ENCODE data around the gene CEP162.
"Not testable (repeated sequence)": the region's sequence is repeated elsewhere in the genome, so short reads cannot be mapped to it uniquely, and the experiment has no call there.

Gene CEP162

GRCh38 chr6:84244416-84245081 is 17.1 kb upstream of the CEP162 start:
- H3K36me3 ChIP-seq (ENCODE audit: control insufficient read depth in 2 of 2, insufficient read depth in 1 of 2, low read length in 2 of 2); POLR2A ChIA-PET; H3K4me1 ChIP-seq (ENCODE audit: control insufficient read depth, insufficient read depth, low read length); H3K9me3 ChIP-seq (ENCODE audit: control insufficient read depth, insufficient read depth, low read depth, low read length); CTCF ChIA-PET; H3K4me3 ChIP-seq (ENCODE audit: low read depth, low read length); H3K27ac ChIP-seq (ENCODE audit: extremely low read depth, low read depth, low read length): not testable (repeated sequence)

- no peaks in the 10 kb centered on the region for H3K9me3 ChIP-seq (ENCODE audit: control insufficient read depth, insufficient read depth, low read depth, low read length)
- H3K27ac ChIP-seq (ENCODE audit: extremely low read depth, low read depth, low read length), result no peak overlapping the region
- no peaks in the 10 kb centered on the region for H3K36me3 ChIP-seq (ENCODE audit: control insufficient read depth in 2 of 2, insufficient read depth in 1 of 2, low read length in 2 of 2)
- CTCF ChIA-PET, result interaction anchor here (0.7 to 1.3 kb wide), 3 partner anchors 15 to 1080 kb away, joined by 3 to 7 read pairs (median 5); partner anchors contain the start of gene CEP162
- TF ChIP-seq CTCF (tag by site-specific recombination; IDR thresholded peaks at IDR 0.05) (0 out of 2 replicates have a peak, but pooled peaks have one; percentile 11), SP7 (tag by site-specific recombination; IDR thresholded peaks at IDR 0.05) (no peak), ZNF654 (tag by site-specific recombination; IDR thresholded peaks at IDR 0.05; ENCODE audit: low read depth) (0 out of 2 replicates have a peak, but pooled peaks have one; percentile 3)
- POLR2A ChIA-PET, result no interaction called here
- no peaks in the 10 kb centered on the region for H3K4me1 ChIP-seq (ENCODE audit: control insufficient read depth, insufficient read depth, low read length)
- H3K4me3 ChIP-seq (ENCODE audit: low read depth, low read length), result no peak overlapping the region
Measured at GRCh38 chr6:84243240-84243639, 15.8 kb upstream of the CEP162 start.

GRCh38 chr6:84242265-84242664 is 14.8 kb upstream of the CEP162 start:
- CTCF ChIA-PET, result interaction anchor here (0.7 to 1.3 kb wide), 3 partner anchors 9 to 14 kb away, joined by 5 to 7 read pairs (median 5); partner anchors contain the start of gene CEP162
- no peak for TF ChIP-seq ZNF48 (tag by site-specific recombination; IDR thresholded peaks at IDR 0.05)
- Histone ChIP-seq H3K9me3 (ENCODE audit: control insufficient read depth, insufficient read depth, low read depth, low read length) (no peaks in the 10 kb centered on the region), H3K4me3 (ENCODE audit: low read depth, low read length) (no peak overlapping the region), H3K27ac (ENCODE audit: extremely low read depth, low read depth, low read length) (no peak overlapping the region), H3K4me1 (ENCODE audit: control insufficient read depth, insufficient read depth, low read length) (no peaks in the 10 kb centered on the region), H3K36me3 (ENCODE audit: control insufficient read depth in 2 of 2, insufficient read depth in 1 of 2, low read length in 2 of 2) (no peaks in the 10 kb centered on the region)
- POLR2A ChIA-PET, result no interaction called here

- H3K9me3 ChIP-seq (ENCODE audit: control insufficient read depth, insufficient read depth, low read depth, low read length), result no peaks in the 10 kb centered on the region
- H3K4me3 ChIP-seq (ENCODE audit: low read depth, low read length), result peak overlapping the region; percentile 94
- H3K4me1 ChIP-seq (ENCODE audit: control insufficient read depth, insufficient read depth, low read length), result no peaks in the 10 kb centered on the region
- no peak overlapping the region for H3K27ac ChIP-seq (ENCODE audit: extremely low read depth, low read depth, low read length)
- POLR2A ChIA-PET, result interaction anchor here (0.8 to 0.9 kb wide), 2 partner anchors 15 to 342 kb away, joined by 3 read pairs; no protein-coding TSS in a partner anchor
- CTCF ChIA-PET, result interaction anchor here (0.6 to 3.1 kb wide), 19 partner anchors 8 to 1095 kb away, joined by 3 to 17 read pairs (median 4); no protein-coding TSS in a partner anchor
- H3K36me3 ChIP-seq (ENCODE audit: control insufficient read depth in 2 of 2, insufficient read depth in 1 of 2, low read length in 2 of 2), result peaks cover 0 to 10% of the 10 kb centered on the region in 2 experiments; a peak in 1 of 3 replicates
- TF ChIP-seq ZNF394 (tag by site-specific recombination; IDR thresholded peaks at IDR 0.05; ENCODE audit: borderline replicate concordance) (no peak), ZSCAN30 (tag by site-specific recombination; IDR thresholded peaks at IDR 0.05) (peak; percentile 6; the same call in 1 of the 2 replicates)
Measured at GRCh38 chr6:84228198-84228543, 728 bp upstream of the CEP162 start.

- H3K27ac ChIP-seq (ENCODE audit: extremely low read depth, low read depth, low read length), result no peak overlapping the region
- POLR2A ChIA-PET, result interaction anchor here (0.6 to 2.0 kb wide), 2 partner anchors 368 to 518 kb away, joined by 3 to 4 read pairs; partner anchors contain the start of genes CYB5R4 and SNAP91
- CTCF ChIA-PET, result interaction anchor here (0.6 to 3.1 kb wide), 7 partner anchors 10 to 1562 kb away, joined by 3 to 17 read pairs (median 6); no protein-coding TSS in a partner anchor
- TF ChIP-seq GLIS2 (tag by site-specific recombination; IDR thresholded peaks at IDR 0.05) (no peak), MEIS1 (CRISPR knock-in tag; IDR thresholded peaks at IDR 0.05; ENCODE audit: borderline replicate concordance) (no peak), KLF17 (tag by site-specific recombination; IDR thresholded peaks at IDR 0.05) (no peak), ZNF701 (tag by site-specific recombination; IDR thresholded peaks at IDR 0.05) (no peak), BCL11A (tag by site-specific recombination; IDR thresholded peaks at IDR 0.05; ENCODE audit: low read depth) (no peak), ZBTB44 (tag by site-specific recombination; IDR thresholded peaks at IDR 0.05) (no peak), KLF7 (tag by site-specific recombination; IDR thresholded peaks at IDR 0.05; ENCODE audit: borderline replicate concordance) (no peak), EGR2 (tag by site-specific recombination; IDR thresholded peaks at IDR 0.05; ENCODE audit: low read depth) (no peak), ZFP37 (tag by site-specific recombination; IDR thresholded peaks at IDR 0.05) (no peak), ZNF501 (tag by site-specific recombination; IDR thresholded peaks at IDR 0.05) (no peak), MYNN (tag by site-specific recombination; IDR thresholded peaks at IDR 0.05; ENCODE audit: borderline replicate concordance) (no peak), SP3 (tag by site-specific recombination; IDR thresholded peaks at IDR 0.05) (no peak), SCRT1 (tag by site-specific recombination; IDR thresholded peaks at IDR 0.05; ENCODE audit: borderline replicate concordance) (no peak), ZNF791 (tag by site-specific recombination; IDR thresholded peaks at IDR 0.05) (no peak)
Measured at GRCh38 chr6:84227044-84227433, 404 bp downstream of the CEP162 start.

More at GRCh38 chr6:84227044-84227433, 404 bp downstream of the CEP162 start:
- H3K9me3 ChIP-seq (ENCODE audit: control insufficient read depth, insufficient read depth, low read depth, low read length), result no peaks in the 10 kb centered on the region
- peaks cover 0 to 10% of the 10 kb centered on the region in 2 experiments; a peak in 1 of 3 replicates for H3K36me3 ChIP-seq (ENCODE audit: control insufficient read depth in 2 of 2, insufficient read depth in 1 of 2, low read length in 2 of 2)
- H3K4me3 ChIP-seq (ENCODE audit: low read depth, low read length), result peak overlapping the region; percentile 94
- no peaks in the 10 kb centered on the region for H3K4me1 ChIP-seq (ENCODE audit: control insufficient read depth, insufficient read depth, low read length)

Measured in HEK293 (cell line).